Muscle of leg (tissue), 11 donors: Measurements from ENCODE around the gene TKFC. TPM values are rescaled to one million over a fixed set of nuclear protein-coding genes. Genes with fewer than 3 reads are reported as not detected.

Experiments used
- DNase-seq: peaks from one replicate; pipeline ENCODE4 v3.0.0; 2013
- H3K27ac ChIP-seq: one replicate; pipeline ENCODE4 v1.5.1; 2013; ENCODE audit warnings: mild to moderate bottlenecking, low read length, control low read depth
- H3K27me3 ChIP-seq: one replicate; pipeline ENCODE4 v1.6.1; 2013; ENCODE audit warnings: low read length; ENCODE audit not compliant: control insufficient read depth, insufficient read depth
- H3K36me3 ChIP-seq: one replicate; pipeline ENCODE4 v1.6.1; 2013; ENCODE audit warnings: low read length; ENCODE audit not compliant: control insufficient read depth, insufficient read depth
- H3K4me1 ChIP-seq: one replicate; pipeline ENCODE4 v1.6.1; 2013; ENCODE audit warnings: low read length; ENCODE audit not compliant: control insufficient read depth, insufficient read depth
- H3K4me3 ChIP-seq: one replicate; pipeline ENCODE4 v1.5.1; 2013; ENCODE audit warnings: low read length, control low read depth
- H3K9me3 ChIP-seq: replicated peaks from 2 replicates; pipeline ENCODE4 v1.6.1; 2013; ENCODE audit warnings: low read depth, low read length; ENCODE audit not compliant: control insufficient read depth
- WGBS: methylation state at CpG from one replicate; pipeline ENCODE4 v1.1.5; 2013; ENCODE audit warnings: missing lambda C conversion rate; ENCODE audit not compliant: insufficient coverage; 5-methylcytosine and 5-hydroxymethylcytosine counted together
- polyA plus RNA-seq, 8 donors: library from polyadenylated mRNA; unstranded; fragments of 120-200 nt; gene quantifications; one replicate each; pipeline versions ENCODE4 v1.2.1 to v1.2.3, GENCODE V29; 2013; ENCODE audit warnings: inconsistent platforms in 1 of 8, low replicate concordance in 1 of 8; ENCODE audit not compliant: insufficient read length in 8 of 8, insufficient read depth in 1 of 8
- total RNA-seq: library from RNA; stranded (reverse); fragments of 120-200 nt; gene quantifications from one replicate; pipeline ENCODE4 v1.2.4, GENCODE V29; 2013

Gene TKFC
- total and polyA plus RNA-seq, 9 donors, result 13.3 to 32.3 (median 18.2) TPM

- H3K4me1 ChIP-seq, result peaks cover 3% of the 10 kb centered on the region
- no peaks in the 10 kb centered on the region for H3K9me3 ChIP-seq
- 82% methylated on average over 9 of the region's 15 CpGs for WGBS
Observed at GRCh38 chr11:61353131-61354067, 20.4 kb downstream of the TKFC start.

DNA sequence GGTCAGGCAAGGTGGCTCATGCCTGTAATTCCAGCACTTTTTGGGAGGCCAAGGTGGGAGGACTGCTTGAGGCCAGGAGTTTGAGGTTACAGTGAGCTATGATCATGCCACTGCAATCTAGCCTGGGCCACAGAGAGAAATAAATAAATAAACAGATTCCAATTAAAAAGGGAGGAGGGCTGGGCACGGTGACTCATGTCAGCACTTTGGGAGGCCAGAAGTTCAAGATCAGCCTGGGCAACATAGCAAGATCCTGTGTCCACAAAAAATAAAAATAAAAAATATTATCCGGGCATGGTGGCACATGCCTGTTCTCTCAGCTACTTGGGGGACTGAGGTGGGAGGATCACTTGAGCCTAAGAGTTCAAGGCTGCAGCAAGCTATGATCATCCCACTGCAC, 21.2 kb downstream of the TKFC start:
- H3K4me1 ChIP-seq, result peaks cover 3% of the 10 kb centered on the region
- WGBS, result no CpG with 5 or more reads among the region's 2 CpGs
- H3K9me3 ChIP-seq, result no peaks in the 10 kb centered on the region
- no peak overlapping the region for H3K27ac ChIP-seq
- H3K36me3 ChIP-seq, result peaks cover 40% of the 10 kb centered on the region
- H3K27me3 ChIP-seq, result no peaks in the 10 kb centered on the region
- no peak for DNase-seq
- no peak overlapping the region for H3K4me3 ChIP-seq

More at GRCh38 chr11:61353131-61354067, 20.4 kb downstream of the TKFC start:
- no peak for DNase-seq
- H3K27ac ChIP-seq, result no peak overlapping the region
- no peak overlapping the region for H3K4me3 ChIP-seq
- H3K27me3 ChIP-seq, result no peaks in the 10 kb centered on the region
- H3K36me3 ChIP-seq, result peaks cover 47% of the 10 kb centered on the region

DNA sequence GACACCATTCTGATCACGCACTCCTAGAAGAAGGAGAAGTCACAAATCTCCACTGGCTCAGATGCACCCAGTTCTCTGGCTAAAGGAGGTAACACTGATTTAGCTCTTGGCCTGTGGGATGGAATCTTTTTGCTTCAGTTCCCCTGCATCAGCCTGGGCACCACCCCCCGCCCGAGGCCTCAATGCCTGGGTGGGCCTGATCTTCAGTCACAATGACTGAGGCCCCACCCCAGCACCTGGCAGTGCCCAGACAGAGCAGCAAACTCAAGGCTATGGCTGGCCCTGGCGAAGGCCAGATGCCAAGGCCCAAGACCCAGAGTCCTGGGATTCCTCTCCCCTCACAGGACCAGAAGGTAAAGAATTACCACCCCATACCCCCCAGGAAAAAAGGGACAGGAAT, 23.7 kb downstream of the TKFC start:
- H3K27ac ChIP-seq, result no peak overlapping the region
- H3K9me3 ChIP-seq, result no peaks in the 10 kb centered on the region
- WGBS, result 100% methylated on average over 1 of the region's 4 CpGs
- no peak overlapping the region for H3K4me3 ChIP-seq
- no peak for DNase-seq
- no peaks in the 10 kb centered on the region for H3K27me3 ChIP-seq
- peaks cover 19% of the 10 kb centered on the region for H3K36me3 ChIP-seq
- peaks cover 9% of the 10 kb centered on the region for H3K4me1 ChIP-seq

DNA sequence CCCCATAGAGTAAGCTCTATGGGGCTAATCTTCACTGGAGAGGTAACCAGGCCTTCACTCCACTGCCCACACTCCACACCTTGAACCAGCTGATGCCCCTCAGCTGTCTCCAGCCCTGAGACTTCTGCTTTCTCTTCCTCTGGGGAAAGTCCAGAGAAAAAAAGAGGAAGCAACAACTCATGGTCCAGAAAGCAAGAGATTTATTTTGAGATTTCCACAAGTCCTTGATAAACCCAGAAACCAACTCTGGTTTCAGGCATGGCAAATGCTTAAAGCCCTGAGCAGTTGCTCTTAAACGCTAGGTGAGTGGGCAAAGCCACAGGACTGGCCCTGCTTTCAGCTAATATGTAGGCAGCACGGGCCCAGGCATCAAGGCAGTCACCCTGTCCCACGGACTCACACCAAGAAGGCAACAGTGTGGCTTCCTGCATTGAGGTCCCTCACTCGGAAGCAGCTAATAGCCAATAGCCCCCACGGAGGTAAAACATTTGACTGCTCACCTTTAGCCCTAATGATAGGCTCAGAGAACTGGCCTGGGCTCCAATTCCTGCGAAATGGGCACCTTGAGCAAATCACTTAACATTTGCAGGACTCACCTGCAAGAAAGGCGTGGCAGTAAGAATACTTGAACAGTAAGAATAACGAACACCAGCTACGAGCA, 24.3 kb downstream of the TKFC start:
- H3K4me3 ChIP-seq, result no peak overlapping the region
- no peaks in the 10 kb centered on the region for H3K9me3 ChIP-seq
- peaks cover 9% of the 10 kb centered on the region for H3K4me1 ChIP-seq
- H3K27me3 ChIP-seq, result no peaks in the 10 kb centered on the region
- H3K36me3 ChIP-seq, result peaks cover 17% of the 10 kb centered on the region
- peak; percentile 56 for DNase-seq
- 75% methylated on average over 6 of the region's 9 CpGs for WGBS
- no peak overlapping the region for H3K27ac ChIP-seq

DNA sequence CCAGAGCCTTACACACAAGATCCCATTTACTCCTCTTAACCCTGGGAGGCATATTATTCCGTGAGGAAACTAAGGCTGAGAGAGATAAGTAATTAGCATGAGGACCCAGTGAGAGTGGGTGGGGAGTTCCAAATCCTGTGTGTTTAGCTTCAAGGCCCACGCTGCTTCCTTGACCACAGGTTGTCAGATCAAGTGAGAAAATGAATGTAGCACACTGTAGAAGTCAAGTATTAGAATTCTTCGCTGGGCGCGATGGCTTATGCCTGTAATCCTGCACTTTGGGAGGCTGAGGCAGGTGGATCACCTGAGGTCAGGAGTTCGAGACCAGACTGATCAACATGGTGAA, 24.8 kb downstream of the TKFC start:
- peaks cover 12% of the 10 kb centered on the region for H3K4me1 ChIP-seq
- H3K36me3 ChIP-seq, result peaks cover 13% of the 10 kb centered on the region
- DNase-seq, result no peak
- no peaks in the 10 kb centered on the region for H3K27me3 ChIP-seq
- no peak overlapping the region for H3K27ac ChIP-seq
- H3K4me3 ChIP-seq, result no peak overlapping the region
- H3K9me3 ChIP-seq, result no peaks in the 10 kb centered on the region
- WGBS, result 97% methylated on average over 4 of the region's 6 CpGs

DNA sequence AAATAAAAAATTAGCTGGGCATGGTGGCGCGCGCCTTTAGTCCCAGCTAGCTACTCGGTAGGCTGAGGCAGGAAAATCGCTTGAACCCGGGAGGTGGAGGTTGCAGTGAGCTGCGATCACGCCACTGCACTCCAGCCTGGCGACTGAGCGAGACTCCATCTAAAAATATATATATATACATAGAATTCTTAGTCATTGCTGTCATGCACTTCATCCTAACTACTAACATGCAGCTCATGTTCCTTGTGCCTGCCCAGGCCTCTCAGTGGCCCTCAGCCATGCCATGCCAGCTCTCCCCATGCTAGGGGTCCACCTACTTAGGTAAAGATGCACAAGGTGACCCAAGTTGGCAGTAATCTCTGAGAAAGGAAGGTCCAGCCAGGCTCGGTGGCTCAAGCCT, 25.5 kb downstream of the TKFC start:
- H3K9me3 ChIP-seq, result no peaks in the 10 kb centered on the region
- H3K4me1 ChIP-seq, result peaks cover 18% of the 10 kb centered on the region
- H3K36me3 ChIP-seq, result peaks cover 8% of the 10 kb centered on the region
- H3K4me3 ChIP-seq, result no peak overlapping the region
- WGBS, result 70% methylated on average over 1 of the region's 11 CpGs
- H3K27me3 ChIP-seq, result no peaks in the 10 kb centered on the region
- H3K27ac ChIP-seq, result no peak overlapping the region
- DNase-seq, result no peak

GRCh38 chr11:61359516-61359915, 26.5 kb downstream of the TKFC start:
- Histone ChIP-seq H3K27ac (no peak overlapping the region), H3K36me3 (peaks cover 12% of the 10 kb centered on the region), H3K4me1 (peaks cover 19% of the 10 kb centered on the region), H3K4me3 (no peak overlapping the region), H3K27me3 (no peaks in the 10 kb centered on the region), H3K9me3 (no peaks in the 10 kb centered on the region)
- no peak for DNase-seq
- 78% methylated on average over 5 of the region's 6 CpGs for WGBS

- Histone ChIP-seq H3K4me1 (peaks cover 19% of the 10 kb centered on the region), H3K27me3 (no peaks in the 10 kb centered on the region), H3K4me3 (peak overlapping the region; percentile 61), H3K36me3 (peaks cover 28% of the 10 kb centered on the region), H3K27ac (peak overlapping the region; percentile 99), H3K9me3 (no peaks in the 10 kb centered on the region)
- DNase-seq, result no peak
- WGBS, result 0% methylated on average over 16 of the region's 22 CpGs
Observed at GRCh38 chr11:61361237-61361740, 28.3 kb downstream of the TKFC start.

DNA sequence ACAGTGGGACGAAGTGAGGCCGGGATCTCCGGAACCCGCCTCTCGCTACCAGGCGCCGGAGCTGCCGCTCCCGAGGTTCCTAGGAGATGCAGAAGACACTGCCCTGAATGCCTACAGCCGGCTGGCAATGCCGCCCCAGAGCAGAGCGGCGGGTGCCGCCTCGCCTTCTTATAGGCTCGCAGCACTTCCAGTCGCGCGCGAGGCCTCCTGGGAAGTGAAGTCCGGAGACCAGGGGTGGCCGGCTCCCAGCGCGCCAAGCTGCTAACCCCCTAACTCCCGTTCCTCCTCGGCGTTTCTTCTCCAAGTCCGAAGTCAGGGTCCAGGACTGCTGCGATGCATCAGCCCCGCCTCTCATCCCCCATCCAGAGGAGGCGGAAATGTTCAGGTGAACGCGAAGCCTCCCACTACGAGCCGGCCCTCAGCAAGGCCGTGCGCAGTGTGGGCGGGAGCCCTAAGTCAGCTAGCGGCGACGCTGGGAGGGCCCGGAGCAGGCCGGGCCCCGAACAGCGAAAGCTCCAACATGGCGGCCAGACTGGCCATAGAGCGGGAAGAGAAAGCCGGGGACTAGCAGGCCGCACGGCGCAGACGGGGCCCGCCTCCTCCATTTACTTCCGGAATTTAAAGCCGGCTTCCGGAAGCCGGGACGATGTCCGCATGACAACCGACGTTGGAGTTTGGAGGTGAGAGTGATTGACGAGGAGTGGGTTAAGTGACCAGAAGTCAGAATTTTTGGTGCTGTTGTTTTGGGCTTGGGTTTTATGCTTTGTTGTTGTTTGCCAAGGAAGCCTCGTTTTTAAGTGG, 28.9 kb downstream of the TKFC start, which contains the start of the genes CYB561A3 and TMEM138:
Gene CYB561A3, minus strand, starts transcription at position 142 of the 801 bp plus-strand sequence. CDS start 5,169 bp downstream, outside the sequence.
Gene TMEM138, plus strand, starts transcription at position 634 of the 801 bp plus-strand sequence. CDS start 2,017 bp downstream, outside the sequence.
- peak; percentile 97 for DNase-seq
- Histone ChIP-seq H3K36me3 (peaks cover 35% of the 10 kb centered on the region), H3K4me1 (peaks cover 19% of the 10 kb centered on the region), H3K4me3 (peak within 1 kb of the TSS; percentile 61), H3K27ac (peak within 1 kb of the TSS; percentile 99), H3K9me3 (no peaks in the 10 kb centered on the region), H3K27me3 (no peaks in the 10 kb centered on the region)
- WGBS, result under 1% methylated on average over 63 of the region's 63 CpGs
